Measurements from ENCODE around the gene RPAP3. TPM values are rescaled to one million over a fixed set of nuclear protein-coding genes. Genes with fewer than 3 reads are reported as not detected.

The RPAP3 gene
- total and polyA plus RNA-seq, 2 experiments from 2014 or later = 31.4 to 69.9 TPM

- TF ChIP-seq, protein P1, sequence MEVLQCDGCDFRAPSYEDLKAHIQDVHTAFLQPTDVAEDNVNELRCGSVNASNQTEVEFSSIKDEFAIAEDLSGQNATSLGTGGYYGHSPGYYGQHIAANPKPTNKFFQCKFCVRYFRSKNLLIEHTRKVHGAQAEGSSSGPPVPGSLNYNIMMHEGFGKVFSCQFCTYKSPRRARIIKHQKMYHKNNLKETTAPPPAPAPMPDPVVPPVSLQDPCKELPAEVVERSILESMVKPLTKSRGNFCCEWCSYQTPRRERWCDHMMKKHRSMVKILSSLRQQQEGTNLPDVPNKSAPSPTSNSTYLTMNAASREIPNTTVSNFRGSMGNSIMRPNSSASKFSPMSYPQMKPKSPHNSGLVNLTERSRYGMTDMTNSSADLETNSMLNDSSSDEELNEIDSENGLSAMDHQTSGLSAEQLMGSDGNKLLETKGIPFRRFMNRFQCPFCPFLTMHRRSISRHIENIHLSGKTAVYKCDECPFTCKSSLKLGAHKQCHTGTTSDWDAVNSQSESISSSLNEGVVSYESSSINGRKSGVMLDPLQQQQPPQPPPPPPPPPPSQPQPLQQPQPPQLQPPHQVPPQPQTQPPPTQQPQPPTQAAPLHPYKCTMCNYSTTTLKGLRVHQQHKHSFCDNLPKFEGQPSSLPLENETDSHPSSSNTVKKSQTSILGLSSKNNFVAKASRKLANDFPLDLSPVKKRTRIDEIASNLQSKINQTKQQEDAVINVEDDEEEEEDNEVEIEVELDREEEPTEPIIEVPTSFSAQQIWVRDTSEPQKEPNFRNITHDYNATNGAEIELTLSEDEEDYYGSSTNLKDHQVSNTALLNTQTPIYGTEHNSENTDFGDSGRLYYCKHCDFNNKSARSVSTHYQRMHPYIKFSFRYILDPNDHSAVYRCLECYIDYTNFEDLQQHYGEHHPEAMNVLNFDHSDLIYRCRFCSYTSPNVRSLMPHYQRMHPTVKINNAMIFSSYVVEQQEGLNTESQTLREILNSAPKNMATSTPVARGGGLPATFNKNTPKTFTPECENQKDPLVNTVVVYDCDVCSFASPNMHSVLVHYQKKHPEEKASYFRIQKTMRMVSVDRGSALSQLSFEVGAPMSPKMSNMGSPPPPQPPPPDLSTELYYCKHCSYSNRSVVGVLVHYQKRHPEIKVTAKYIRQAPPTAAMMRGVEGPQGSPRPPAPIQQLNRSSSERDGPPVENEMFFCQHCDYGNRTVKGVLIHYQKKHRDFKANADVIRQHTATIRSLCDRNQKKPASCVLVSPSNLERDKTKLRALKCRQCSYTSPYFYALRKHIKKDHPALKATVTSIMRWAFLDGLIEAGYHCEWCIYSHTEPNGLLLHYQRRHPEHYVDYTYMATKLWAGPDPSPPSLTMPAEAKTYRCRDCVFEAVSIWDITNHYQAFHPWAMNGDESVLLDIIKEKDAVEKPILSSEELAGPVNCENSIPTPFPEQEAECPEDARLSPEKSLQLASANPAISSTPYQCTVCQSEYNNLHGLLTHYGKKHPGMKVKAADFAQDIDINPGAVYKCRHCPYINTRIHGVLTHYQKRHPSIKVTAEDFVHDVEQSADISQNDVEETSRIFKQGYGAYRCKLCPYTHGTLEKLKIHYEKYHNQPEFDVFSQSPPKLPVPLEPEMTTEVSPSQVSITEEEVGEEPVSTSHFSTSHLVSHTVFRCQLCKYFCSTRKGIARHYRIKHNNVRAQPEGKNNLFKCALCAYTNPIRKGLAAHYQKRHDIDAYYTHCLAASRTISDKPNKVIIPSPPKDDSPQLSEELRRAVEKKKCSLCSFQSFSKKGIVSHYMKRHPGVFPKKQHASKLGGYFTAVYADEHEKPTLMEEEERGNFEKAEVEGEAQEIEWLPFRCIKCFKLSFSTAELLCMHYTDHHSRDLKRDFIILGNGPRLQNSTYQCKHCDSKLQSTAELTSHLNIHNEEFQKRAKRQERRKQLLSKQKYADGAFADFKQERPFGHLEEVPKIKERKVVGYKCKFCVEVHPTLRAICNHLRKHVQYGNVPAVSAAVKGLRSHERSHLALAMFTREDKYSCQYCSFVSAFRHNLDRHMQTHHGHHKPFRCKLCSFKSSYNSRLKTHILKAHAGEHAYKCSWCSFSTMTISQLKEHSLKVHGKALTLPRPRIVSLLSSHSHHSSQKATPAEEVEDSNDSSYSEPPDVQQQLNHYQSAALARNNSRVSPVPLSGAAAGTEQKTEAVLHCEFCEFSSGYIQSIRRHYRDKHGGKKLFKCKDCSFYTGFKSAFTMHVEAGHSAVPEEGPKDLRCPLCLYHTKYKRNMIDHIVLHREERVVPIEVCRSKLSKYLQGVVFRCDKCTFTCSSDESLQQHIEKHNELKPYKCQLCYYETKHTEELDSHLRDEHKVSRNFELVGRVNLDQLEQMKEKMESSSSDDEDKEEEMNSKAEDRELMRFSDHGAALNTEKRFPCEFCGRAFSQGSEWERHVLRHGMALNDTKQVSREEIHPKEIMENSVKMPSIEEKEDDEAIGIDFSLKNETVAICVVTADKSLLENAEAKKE (CRISPR knock-in tag; IDR thresholded peaks at IDR 0.05) = no peak
- TF ChIP-seq POLR2AphosphoS5 (IDR thresholded peaks at IDR 0.05; ENCODE audit: low read depth) = no peak
- TF ChIP-seq NANOG (IDR thresholded peaks at IDR 0.05; ENCODE audit: borderline replicate concordance) = no peak
- no peak for TF ChIP-seq EZH2 (IDR thresholded peaks at IDR 0.05; ENCODE audit: low read depth, unreplicated experiment)
- TF ChIP-seq ZNF331 (CRISPR knock-in tag; IDR thresholded peaks at IDR 0.05; ENCODE audit: low read depth) = no peak
- no peak for TF ChIP-seq JUNB (IDR thresholded peaks at IDR 0.05; ENCODE audit: unreplicated experiment)
- TF ChIP-seq STAT1 (IDR thresholded peaks at IDR 0.05; ENCODE audit: unreplicated experiment) = no peak
- TF ChIP-seq, protein P2, sequence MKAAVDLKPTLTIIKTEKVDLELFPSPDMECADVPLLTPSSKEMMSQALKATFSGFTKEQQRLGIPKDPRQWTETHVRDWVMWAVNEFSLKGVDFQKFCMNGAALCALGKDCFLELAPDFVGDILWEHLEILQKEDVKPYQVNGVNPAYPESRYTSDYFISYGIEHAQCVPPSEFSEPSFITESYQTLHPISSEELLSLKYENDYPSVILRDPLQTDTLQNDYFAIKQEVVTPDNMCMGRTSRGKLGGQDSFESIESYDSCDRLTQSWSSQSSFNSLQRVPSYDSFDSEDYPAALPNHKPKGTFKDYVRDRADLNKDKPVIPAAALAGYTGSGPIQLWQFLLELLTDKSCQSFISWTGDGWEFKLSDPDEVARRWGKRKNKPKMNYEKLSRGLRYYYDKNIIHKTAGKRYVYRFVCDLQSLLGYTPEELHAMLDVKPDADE (IDR thresholded peaks at IDR 0.05) = no peak
Measured at GRCh38 chr12:47752121-47752520, 46.3 kb upstream of the RPAP3 start (continued).

DNA sequence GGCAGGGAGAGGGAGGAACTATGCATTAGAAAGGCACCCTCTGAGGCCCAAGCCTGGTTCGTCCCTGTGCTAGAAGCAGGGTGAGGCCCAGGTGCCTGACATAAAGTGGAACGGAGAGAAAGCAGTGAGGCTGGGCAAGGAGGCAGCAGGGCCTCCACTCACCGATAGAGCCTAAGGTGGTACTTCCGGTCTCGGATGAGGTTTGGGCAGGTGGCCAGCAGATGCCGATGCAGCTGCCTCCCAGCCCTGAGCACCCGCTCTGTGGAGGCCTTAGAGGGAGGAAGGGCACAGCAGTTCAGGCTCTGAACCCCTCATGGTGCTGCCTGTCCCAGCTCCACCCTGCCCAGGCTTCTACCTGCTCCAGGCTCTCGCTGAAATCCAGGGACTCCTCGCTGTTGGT lies 45.7 kb upstream of the RPAP3 start:
- H3K27ac Mint-ChIP-seq = no peak overlapping the region
- TF ChIP-seq, protein P1 (CRISPR knock-in tag; IDR thresholded peaks at IDR 0.05) = no peak
- TF ChIP-seq, protein P2 (IDR thresholded peaks at IDR 0.05) = no peak
- no peak for TF ChIP-seq JUNB (IDR thresholded peaks at IDR 0.05; ENCODE audit: unreplicated experiment)

More for the DNA sequence above, 45.7 kb upstream of the RPAP3 start:
- no peak overlapping the region for H3K4me2 ChIP-seq
- H3K9me2 ChIP-seq (ENCODE audit: insufficient read depth) = no peaks in the 10 kb centered on the region
- no peak overlapping the region for H3K4me3 Mint-ChIP-seq
- no peak overlapping the region for H3K27ac ChIP-seq (ENCODE audit: low read depth)
- H3K27me3 ChIP-seq (ENCODE audit: insufficient read depth) = no peaks in the 10 kb centered on the region
- DNase-seq (ENCODE audit: low spot score) = no peak
- peaks cover 4% of the 10 kb centered on the region; the same call in 1 of the 3 replicates for H3K36me3 Mint-ChIP-seq (ENCODE audit: low read depth)
- no peak overlapping the region for H2AFZ ChIP-seq
- H3K4me1 Mint-ChIP-seq = peaks cover 53% of the 10 kb centered on the region
- no peaks in the 10 kb centered on the region for H3K36me3 ChIP-seq (ENCODE audit: insufficient read depth)
- H4K20me1 ChIP-seq (replicated peaks; ENCODE audit: insufficient read depth) = no peaks in the 10 kb centered on the region
- H3F3A ChIP-seq (replicated peaks; ENCODE audit: low read depth) = no peaks in the 10 kb centered on the region
- H3K4me1 ChIP-seq (ENCODE audit: insufficient read depth) = peaks cover 16% of the 10 kb centered on the region
- no peak for ATAC-seq
- H3K79me2 ChIP-seq (replicated peaks; ENCODE audit: insufficient read depth) = no peaks in the 10 kb centered on the region
- H3K4me3 ChIP-seq = no peak overlapping the region
- H3K27me3 Mint-ChIP-seq (ENCODE audit: insufficient read depth, low read depth, poor library complexity) = peaks cover 14% of the 10 kb centered on the region
- no peaks in the 10 kb centered on the region for H3K9me3 Mint-ChIP-seq

Measured in GM23338 (cell line).